Smooth muscle cell (in vitro differentiated cells): Measurements from ENCODE around the gene SLC30A1. TPM values are rescaled to one million over a fixed set of nuclear protein-coding genes. Genes with fewer than 3 reads are reported as not detected.
A peak's percentile ranks its signal among the peaks of the same experiment; 100 is the strongest.

Source experiments
- DNase-seq: peaks from one replicate; lab custom pipeline; 2025; ENCODE audit not compliant: unreplicated experiment; lab: John Stamatoyannopoulos, UW
- H2AFZ ChIP-seq: fragments of 200-600 bp; sonication (generic); 2 replicates; pipeline ENCODE4 v1.6.0; 2016; ENCODE audit warnings: antibody characterized with exemption, low read depth, mild to moderate bottlenecking
- H3F3A ChIP-seq: fragments of 200-600 bp; sonication (generic); 2 replicates; pipeline ENCODE4 v1.6.0; 2017; ENCODE audit warnings: antibody characterized with exemption, low read depth
- H3K27ac ChIP-seq: fragments of 200-600 bp; sonication (generic); 2 replicates; pipeline ENCODE4 v1.5.1; 2016; ENCODE audit warnings: low read depth, mild to moderate bottlenecking
- H3K27me3 ChIP-seq: fragments of 200-600 bp; sonication (generic); 2 replicates; pipeline ENCODE4 v1.6.1; 2016; ENCODE audit warnings: low read depth, mild to moderate bottlenecking
- H3K36me3 ChIP-seq: fragments of 200-600 bp; sonication (generic); 2 replicates; pipeline ENCODE4 v1.5.1; 2016; ENCODE audit warnings: low read depth
- H3K4me1 ChIP-seq: fragments of 200-600 bp; sonication (generic); 2 replicates; pipeline ENCODE4 v1.5.1; 2016; ENCODE audit warnings: low read depth
- H3K4me2 ChIP-seq: fragments of 200-600 bp; sonication (generic); 2 replicates; pipeline ENCODE4 v1.6.0; 2016; ENCODE audit warnings: mild to moderate bottlenecking
- H3K4me3 ChIP-seq: fragments of 200-600 bp; sonication (generic); 2 replicates; pipeline ENCODE4 v1.5.1; 2016; ENCODE audit warnings: mild to moderate bottlenecking
- H3K79me2 ChIP-seq: fragments of 200-600 bp; sonication (generic); 2 replicates; pipeline ENCODE4 v1.6.0; 2016; ENCODE audit warnings: low read depth, mild to moderate bottlenecking
- H3K9ac ChIP-seq: fragments of 200-600 bp; sonication (generic); 2 replicates; pipeline ENCODE4 v1.6.0; 2016; ENCODE audit warnings: low read depth
- H3K9me3 ChIP-seq: fragments of 200-600 bp; sonication (generic); replicated peaks from 2 replicates; pipeline ENCODE4 v1.5.1; 2016; ENCODE audit warnings: low read depth
- H4K20me1 ChIP-seq: fragments of 200-600 bp; sonication (generic); 2 replicates; pipeline ENCODE4 v1.6.0; 2016; ENCODE audit warnings: low read depth
- WGBS: methylation state at CpG from one replicate; pipeline ENCODE4 v1.1.7; 2016; ENCODE audit warnings: low lambda C conversion rate; 5-methylcytosine and 5-hydroxymethylcytosine counted together
- polyA plus RNA-seq: library from polyadenylated mRNA; unstranded; fragments of >200 nt; fragmentation: Nextera tagmentation; extraction: Ambion mirVana; gene quantifications from 2 replicates; pipeline ENCODE4 v1.2.1, GENCODE V29; 2016
- total RNA-seq: library from RNA; depleted of rRNA; stranded (reverse); fragments of >200 nt; gene quantifications from 2 replicates; pipeline ENCODE4 v1.2.3, GENCODE V29; 2014
- TF ChIP-seq, protein P1 (sequence below): fragments of 200-600 bp; sonication (generic); IDR thresholded peaks from 2 replicates; pipeline ENCODE4 v1.5.1; 2017; ENCODE audit warnings: borderline replicate concordance, mild to moderate bottlenecking, antibody characterized with exemption; ENCODE audit not compliant: insufficient read depth, poor library complexity, severe bottlenecking

The SLC30A1 gene
- total and polyA plus RNA-seq, 2 experiments from 2014 or later = 8.0 to 19.0 TPM

DNA sequence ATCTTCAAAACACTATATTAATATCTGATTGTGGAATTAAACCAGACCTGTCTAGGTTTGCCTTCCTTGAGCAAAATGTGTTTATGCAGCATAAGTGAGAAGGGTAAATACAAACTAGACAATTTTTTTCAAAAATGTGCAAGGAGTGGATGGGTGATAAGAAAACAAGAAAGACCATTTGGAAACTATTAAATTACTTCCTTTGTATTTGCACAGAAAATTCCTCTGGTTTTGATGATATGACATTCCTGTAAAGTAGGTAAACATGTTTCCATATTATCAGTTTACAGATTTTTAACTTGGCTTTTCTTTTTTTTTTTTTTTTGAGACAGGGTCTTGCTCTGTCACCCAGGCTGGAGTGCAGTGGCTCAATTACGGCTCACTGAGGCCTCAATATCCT lies 24.8 kb upstream of the SLC30A1 start:
- Histone ChIP-seq H3K79me2 (no peaks in the 10 kb centered on the region), H3K27me3 (no peaks in the 10 kb centered on the region), H3K9me3 (no peaks in the 10 kb centered on the region), H3K4me1 (no peaks in the 10 kb centered on the region), H3K4me3 (no peak overlapping the region), H3K36me3 (no peaks in the 10 kb centered on the region), H3F3A (peaks cover 3% of the 10 kb centered on the region), H3K27ac (no peak overlapping the region), H4K20me1 (no peaks in the 10 kb centered on the region), H3K9ac (no peak overlapping the region), H2AFZ (no peak overlapping the region), H3K4me2 (no peak overlapping the region)
- WGBS = 91% methylated on average over 1 of the region's 1 CpG
- DNase-seq = no peak
- TF ChIP-seq, protein P1, sequence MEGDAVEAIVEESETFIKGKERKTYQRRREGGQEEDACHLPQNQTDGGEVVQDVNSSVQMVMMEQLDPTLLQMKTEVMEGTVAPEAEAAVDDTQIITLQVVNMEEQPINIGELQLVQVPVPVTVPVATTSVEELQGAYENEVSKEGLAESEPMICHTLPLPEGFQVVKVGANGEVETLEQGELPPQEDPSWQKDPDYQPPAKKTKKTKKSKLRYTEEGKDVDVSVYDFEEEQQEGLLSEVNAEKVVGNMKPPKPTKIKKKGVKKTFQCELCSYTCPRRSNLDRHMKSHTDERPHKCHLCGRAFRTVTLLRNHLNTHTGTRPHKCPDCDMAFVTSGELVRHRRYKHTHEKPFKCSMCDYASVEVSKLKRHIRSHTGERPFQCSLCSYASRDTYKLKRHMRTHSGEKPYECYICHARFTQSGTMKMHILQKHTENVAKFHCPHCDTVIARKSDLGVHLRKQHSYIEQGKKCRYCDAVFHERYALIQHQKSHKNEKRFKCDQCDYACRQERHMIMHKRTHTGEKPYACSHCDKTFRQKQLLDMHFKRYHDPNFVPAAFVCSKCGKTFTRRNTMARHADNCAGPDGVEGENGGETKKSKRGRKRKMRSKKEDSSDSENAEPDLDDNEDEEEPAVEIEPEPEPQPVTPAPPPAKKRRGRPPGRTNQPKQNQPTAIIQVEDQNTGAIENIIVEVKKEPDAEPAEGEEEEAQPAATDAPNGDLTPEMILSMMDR = no peak

- Histone ChIP-seq H3K27ac (no peak overlapping the region), H3K9ac (no peak overlapping the region), H4K20me1 (no peaks in the 10 kb centered on the region), H3F3A (peaks cover 3% of the 10 kb centered on the region), H3K27me3 (no peaks in the 10 kb centered on the region), H3K4me2 (no peak overlapping the region), H3K4me1 (no peaks in the 10 kb centered on the region), H3K36me3 (no peaks in the 10 kb centered on the region), H3K4me3 (no peak overlapping the region), H3K9me3 (no peaks in the 10 kb centered on the region), H3K79me2 (no peaks in the 10 kb centered on the region), H2AFZ (no peak overlapping the region)
- TF ChIP-seq, protein P1 = no peak
- DNase-seq = no peak
- WGBS = 54% methylated on average over 3 of the region's 3 CpGs
These were observed 24.3 kb upstream of the SLC30A1 start for GRCh38 chr1:211603191-211603701.

- no peak overlapping the region for H2AFZ ChIP-seq
- peak overlapping the region; percentile 13 for H3K27ac ChIP-seq
- H3K4me2 ChIP-seq = no peak overlapping the region
- 54% methylated on average over 7 of the region's 7 CpGs for WGBS
- H3K36me3 ChIP-seq = no peaks in the 10 kb centered on the region
- H3K4me3 ChIP-seq = no peak overlapping the region
- TF ChIP-seq, protein P1 = no peak
- H3K27me3 ChIP-seq = no peaks in the 10 kb centered on the region
- no peaks in the 10 kb centered on the region for H3K9me3 ChIP-seq
- DNase-seq = no peak
- no peak overlapping the region for H3K9ac ChIP-seq
- H3F3A ChIP-seq = peaks cover 6% of the 10 kb centered on the region
- H3K79me2 ChIP-seq = no peaks in the 10 kb centered on the region
- no peaks in the 10 kb centered on the region for H4K20me1 ChIP-seq
- no peaks in the 10 kb centered on the region for H3K4me1 ChIP-seq
These were observed 23.2 kb upstream of the SLC30A1 start for GRCh38 chr1:211601982-211602670.

DNA sequence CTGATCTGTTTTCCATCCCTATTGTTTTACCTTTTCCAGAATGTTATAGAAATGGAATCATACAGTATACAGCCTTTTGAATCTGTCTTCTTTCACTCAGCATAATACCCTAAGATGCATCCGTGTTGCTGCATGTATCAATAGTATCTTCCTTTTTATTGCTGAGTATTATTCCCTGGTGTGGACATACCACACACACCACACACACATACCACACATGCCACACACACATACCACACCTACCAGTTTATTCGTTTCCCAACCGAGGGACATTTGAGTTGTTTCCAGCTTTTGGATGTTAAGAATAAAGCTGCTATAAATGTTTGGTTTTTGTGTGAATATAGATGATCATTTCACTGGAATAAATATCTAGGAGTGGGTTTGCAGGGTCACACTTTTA lies 22.2 kb upstream of the SLC30A1 start:
- Histone ChIP-seq H3K27me3 (no peaks in the 10 kb centered on the region), H3K4me2 (no peak overlapping the region)

More for the DNA sequence above, 22.2 kb upstream of the SLC30A1 start:
- TF ChIP-seq, protein P1 = no peak
- Histone ChIP-seq H3K9ac (no peak overlapping the region), H2AFZ (no peak overlapping the region), H3K4me1 (no peaks in the 10 kb centered on the region), H3K79me2 (no peaks in the 10 kb centered on the region), H3K4me3 (no peak overlapping the region), H3K9me3 (no peaks in the 10 kb centered on the region), H3K27ac (no peak overlapping the region), H3K36me3 (no peaks in the 10 kb centered on the region), H4K20me1 (no peaks in the 10 kb centered on the region), H3F3A (peaks cover 6% of the 10 kb centered on the region)
- whole genome bisulfite sequencing = 76% methylated on average over 3 of the region's 3 CpGs
- no peak for DNase-seq
